K562 (cell line): ENCODE data around the gene ORAI3. TPM values are rescaled to one million over a fixed set of nuclear protein-coding genes. Genes with fewer than 3 reads are reported as not detected.

Experiments
- FOXK2 ChIP-seq, 2 experiments: fragments of 450-650 bp; IDR thresholded peaks in 1 of 2; conservative IDR thresholded peaks in 1 of 2; 2 replicates each; pipeline ENCODE4 v1.6.1; 2016; ENCODE audit warnings: low read depth in 2 of 2, mild to moderate bottlenecking in 1 of 2
- FUS ChIP-seq: fragments of 200-400 bp; formaldehyde crosslinking; optimal IDR thresholded peaks from 2 replicates; pipeline ENCODE3; 2017; ENCODE audit warnings: low read depth, low read length
- HNRNPUL1 ChIP-seq: fragments of 200-400 bp; formaldehyde crosslinking; IDR thresholded peaks from 2 replicates; pipeline ENCODE4 v1.6.1; 2017; ENCODE audit warnings: low read length
- PTTG1 ChIP-seq: fragments of 450-650 bp; IDR thresholded peaks from 2 replicates; pipeline ENCODE4 v1.6.1; 2016; ENCODE audit warnings: low read depth, mild to moderate bottlenecking, missing genetic modification characterization, missing compliant biosample characterization
- RBBP5 ChIP-seq: fragments of 200-600 bp; sonication (generic); IDR thresholded peaks from 2 replicates; pipeline ENCODE4 v1.6.1; 2012; ENCODE audit warnings: borderline replicate concordance, mild to moderate bottlenecking, low read length, control low read depth, inconsistent platforms; ENCODE audit not compliant: insufficient read depth, poor library complexity, severe bottlenecking
- SIN3B ChIP-seq: fragments of 450-650 bp; IDR thresholded peaks from 2 replicates; pipeline ENCODE4 v1.6.1; 2017; ENCODE audit warnings: low read depth, mild to moderate bottlenecking, moderate library complexity
- SREBF2 ChIP-seq: sonication (generic); formaldehyde crosslinking; IDR thresholded peaks from 2 replicates; pipeline ENCODE4 v1.4.0; 2020; ENCODE audit warnings: mild to moderate bottlenecking, missing genetic modification reagents
- TOE1 ChIP-seq, 2 experiments: fragments of 450-650 bp in 1 of 2; sonication (generic) in 1 of 2; formaldehyde crosslinking in 1 of 2; IDR thresholded peaks; 2 replicates each; pipeline versions ENCODE4 v1.7.1 to v1.8.0; 2016 to 2022; ENCODE audit warnings: borderline replicate concordance in 2 of 2, mild to moderate bottlenecking in 2 of 2, antibody characterized with exemption in 1 of 2, inconsistent platforms in 1 of 2, low read depth in 1 of 2, missing genetic modification reagents in 1 of 2, moderate library complexity in 1 of 2
- ZKSCAN1 ChIP-seq: fragments of 150-350 bp; IDR thresholded peaks from 2 replicates; pipeline ENCODE4 v1.6.1; 2016; ENCODE audit warnings: low read depth, low read length
- ZNF699 ChIP-seq: fragments of 250-450 bp; sonication (Bioruptor Pico); IDR thresholded peaks from 2 replicates; pipeline ENCODE4 v1.8.0; 2021; ENCODE audit warnings: mild to moderate bottlenecking, moderate library complexity; ENCODE audit not compliant: insufficient replicate concordance
- polyA plus RNA-seq, 8 experiments: library from polyadenylated mRNA; depleted of rRNA in 4 of 8; stranded (reverse) in 5 of 8; unstranded in 3 of 8; fragments of >200 nt; fragmentation: Nextera tagmentation in 2 of 8; fragmentation: Illumina TruSeq in 1 of 8; extraction: Ambion mirVana in 2 of 8; extraction: Trizol in 1 of 8; gene quantifications; 2 replicates each; pipeline versions ENCODE4 v1.2.1 to v1.2.3, GENCODE V29; 2011 to 2014; ENCODE audit warnings: inconsistent platforms in 1 of 8, missing spikeins in 1 of 8
- total RNA-seq, 7 experiments: library from RNA; depleted of rRNA in 6 of 7; stranded (reverse); fragments of >200 nt in 6 of 7; fragmentation: Illumina TruSeq in 2 of 7; extraction: Trizol in 2 of 7; gene quantifications; 2 replicates each; pipeline versions ENCODE4 v1.2.1 to v1.2.3, GENCODE V29; 2011 to 2021; ENCODE audit warnings: low replicate concordance in 1 of 7
- TF ChIP-seq, protein P1 (sequence below): sonication (generic); formaldehyde crosslinking; IDR thresholded peaks from 2 replicates; pipeline ENCODE4 v1.8.1; 2023; ENCODE audit warnings: missing genetic modification reagents, mild to moderate bottlenecking, borderline replicate concordance
- TF ChIP-seq, protein P2 (sequence below): sonication (generic); formaldehyde crosslinking; IDR thresholded peaks from 2 replicates; pipeline ENCODE4 v1.8.0; 2022; ENCODE audit warnings: missing genetic modification reagents, mild to moderate bottlenecking, borderline replicate concordance
- TF ChIP-seq, protein P3 (sequence below): fragments of 450-650 bp; IDR thresholded peaks from 2 replicates; pipeline ENCODE4 v1.6.1; 2016; ENCODE audit warnings: low read depth, mild to moderate bottlenecking, moderate library complexity
- TF ChIP-seq, protein P4 (sequence below): sonication (generic); formaldehyde crosslinking; IDR thresholded peaks from 2 replicates; pipeline ENCODE4 v1.9.0; 2022; ENCODE audit warnings: mild to moderate bottlenecking, missing genetic modification reagents
- TF ChIP-seq, protein P5 (sequence below): sonication (generic); formaldehyde crosslinking; IDR thresholded peaks from 2 replicates; pipeline ENCODE4 v1.8.1; 2023; ENCODE audit warnings: mild to moderate bottlenecking, missing genetic modification reagents, moderate library complexity
- TF ChIP-seq, protein P6 (sequence below): IDR thresholded peaks from 2 replicates; pipeline ENCODE4 v1.6.1; 2011; ENCODE audit not compliant: insufficient read length; ENCODE audit errors: extremely low read depth

ORAI3 gene
- total and polyA plus RNA-seq, 9 of the 15 experiments (the other 6 are each of a cell fraction or from before 2014, with no cell fraction given): 4.9 to 23.3 (median 14.1) TPM

DNA sequence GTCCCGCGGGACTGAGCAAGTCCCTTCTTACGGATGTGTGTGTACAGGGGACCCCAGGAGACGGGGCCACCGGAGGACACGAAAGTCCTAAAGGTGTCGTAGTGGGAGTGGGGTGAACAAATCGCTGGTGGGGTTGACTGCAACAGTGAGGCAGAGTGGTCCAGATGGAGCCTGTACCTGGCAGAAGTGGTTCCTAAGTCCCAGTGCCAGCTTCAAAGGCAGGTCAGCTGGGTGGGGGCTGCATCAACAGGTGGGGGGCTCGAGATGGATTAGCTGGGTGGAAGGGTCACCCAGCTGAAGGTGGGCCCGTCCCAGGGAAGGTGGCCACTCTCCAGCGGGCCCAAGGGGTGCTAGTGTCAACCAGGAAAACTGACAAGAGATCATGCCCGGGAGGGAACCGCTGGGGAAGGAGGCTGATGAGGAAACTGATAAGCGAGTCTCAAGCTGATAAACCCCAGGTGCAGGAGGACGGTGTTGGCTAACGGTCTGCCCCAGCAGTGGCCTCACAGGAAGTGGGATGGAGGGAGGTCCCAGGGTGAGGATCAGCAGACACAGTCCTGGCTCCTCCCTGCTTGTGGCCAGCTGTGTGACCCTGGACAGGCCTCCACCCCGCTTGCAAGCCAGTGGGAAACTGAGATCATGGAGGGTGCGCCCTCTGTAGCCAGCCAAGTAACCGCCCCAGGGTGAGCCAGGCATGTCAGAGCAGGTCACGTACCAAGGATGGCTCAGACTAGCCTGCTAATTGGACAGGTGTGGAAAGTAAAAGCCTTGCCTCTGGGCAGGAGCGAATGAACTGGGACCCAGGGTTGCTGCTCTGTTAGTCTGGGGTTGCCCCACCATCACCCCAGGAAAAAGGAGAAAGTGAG lies 1.0 kb downstream of the ORAI3 start (continued):
- TF ChIP-seq, protein P1, sequence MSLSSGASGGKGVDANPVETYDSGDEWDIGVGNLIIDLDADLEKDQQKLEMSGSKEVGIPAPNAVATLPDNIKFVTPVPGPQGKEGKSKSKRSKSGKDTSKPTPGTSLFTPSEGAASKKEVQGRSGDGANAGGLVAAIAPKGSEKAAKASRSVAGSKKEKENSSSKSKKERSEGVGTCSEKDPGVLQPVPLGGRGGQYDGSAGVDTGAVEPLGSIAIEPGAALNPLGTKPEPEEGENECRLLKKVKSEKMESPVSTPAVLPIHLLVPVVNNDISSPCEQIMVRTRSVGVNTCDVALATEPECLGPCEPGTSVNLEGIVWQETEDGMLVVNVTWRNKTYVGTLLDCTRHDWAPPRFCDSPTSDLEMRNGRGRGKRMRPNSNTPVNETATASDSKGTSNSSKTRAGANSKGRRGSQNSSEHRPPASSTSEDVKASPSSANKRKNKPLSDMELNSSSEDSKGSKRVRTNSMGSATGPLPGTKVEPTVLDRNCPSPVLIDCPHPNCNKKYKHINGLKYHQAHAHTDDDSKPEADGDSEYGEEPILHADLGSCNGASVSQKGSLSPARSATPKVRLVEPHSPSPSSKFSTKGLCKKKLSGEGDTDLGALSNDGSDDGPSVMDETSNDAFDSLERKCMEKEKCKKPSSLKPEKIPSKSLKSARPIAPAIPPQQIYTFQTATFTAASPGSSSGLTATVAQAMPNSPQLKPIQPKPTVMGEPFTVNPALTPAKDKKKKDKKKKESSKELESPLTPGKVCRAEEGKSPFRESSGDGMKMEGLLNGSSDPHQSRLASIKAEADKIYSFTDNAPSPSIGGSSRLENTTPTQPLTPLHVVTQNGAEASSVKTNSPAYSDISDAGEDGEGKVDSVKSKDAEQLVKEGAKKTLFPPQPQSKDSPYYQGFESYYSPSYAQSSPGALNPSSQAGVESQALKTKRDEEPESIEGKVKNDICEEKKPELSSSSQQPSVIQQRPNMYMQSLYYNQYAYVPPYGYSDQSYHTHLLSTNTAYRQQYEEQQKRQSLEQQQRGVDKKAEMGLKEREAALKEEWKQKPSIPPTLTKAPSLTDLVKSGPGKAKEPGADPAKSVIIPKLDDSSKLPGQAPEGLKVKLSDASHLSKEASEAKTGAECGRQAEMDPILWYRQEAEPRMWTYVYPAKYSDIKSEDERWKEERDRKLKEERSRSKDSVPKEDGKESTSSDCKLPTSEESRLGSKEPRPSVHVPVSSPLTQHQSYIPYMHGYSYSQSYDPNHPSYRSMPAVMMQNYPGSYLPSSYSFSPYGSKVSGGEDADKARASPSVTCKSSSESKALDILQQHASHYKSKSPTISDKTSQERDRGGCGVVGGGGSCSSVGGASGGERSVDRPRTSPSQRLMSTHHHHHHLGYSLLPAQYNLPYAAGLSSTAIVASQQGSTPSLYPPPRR (CRISPR knock-in tag): no peak
- TF ChIP-seq ZNF699: no peak
- no peak for TF ChIP-seq SREBF2
- TF ChIP-seq, protein P2, sequence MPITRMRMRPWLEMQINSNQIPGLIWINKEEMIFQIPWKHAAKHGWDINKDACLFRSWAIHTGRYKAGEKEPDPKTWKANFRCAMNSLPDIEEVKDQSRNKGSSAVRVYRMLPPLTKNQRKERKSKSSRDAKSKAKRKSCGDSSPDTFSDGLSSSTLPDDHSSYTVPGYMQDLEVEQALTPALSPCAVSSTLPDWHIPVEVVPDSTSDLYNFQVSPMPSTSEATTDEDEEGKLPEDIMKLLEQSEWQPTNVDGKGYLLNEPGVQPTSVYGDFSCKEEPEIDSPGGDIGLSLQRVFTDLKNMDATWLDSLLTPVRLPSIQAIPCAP (CRISPR knock-in tag): no peak
- TF ChIP-seq, protein P3, sequence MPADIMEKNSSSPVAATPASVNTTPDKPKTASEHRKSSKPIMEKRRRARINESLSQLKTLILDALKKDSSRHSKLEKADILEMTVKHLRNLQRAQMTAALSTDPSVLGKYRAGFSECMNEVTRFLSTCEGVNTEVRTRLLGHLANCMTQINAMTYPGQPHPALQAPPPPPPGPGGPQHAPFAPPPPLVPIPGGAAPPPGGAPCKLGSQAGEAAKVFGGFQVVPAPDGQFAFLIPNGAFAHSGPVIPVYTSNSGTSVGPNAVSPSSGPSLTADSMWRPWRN: no peak
- no peak for TF ChIP-seq FUS
- TF ChIP-seq HNRNPUL1: no peak
- TF ChIP-seq, protein P4, sequence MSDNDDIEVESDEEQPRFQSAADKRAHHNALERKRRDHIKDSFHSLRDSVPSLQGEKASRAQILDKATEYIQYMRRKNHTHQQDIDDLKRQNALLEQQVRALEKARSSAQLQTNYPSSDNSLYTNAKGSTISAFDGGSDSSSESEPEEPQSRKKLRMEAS (CRISPR knock-in tag): no peak; the same call in 1 of the 2 replicates
- TF ChIP-seq ZKSCAN1: peak; percentile 30; the same call in 1 of the 2 replicates
- TF ChIP-seq, protein P5, sequence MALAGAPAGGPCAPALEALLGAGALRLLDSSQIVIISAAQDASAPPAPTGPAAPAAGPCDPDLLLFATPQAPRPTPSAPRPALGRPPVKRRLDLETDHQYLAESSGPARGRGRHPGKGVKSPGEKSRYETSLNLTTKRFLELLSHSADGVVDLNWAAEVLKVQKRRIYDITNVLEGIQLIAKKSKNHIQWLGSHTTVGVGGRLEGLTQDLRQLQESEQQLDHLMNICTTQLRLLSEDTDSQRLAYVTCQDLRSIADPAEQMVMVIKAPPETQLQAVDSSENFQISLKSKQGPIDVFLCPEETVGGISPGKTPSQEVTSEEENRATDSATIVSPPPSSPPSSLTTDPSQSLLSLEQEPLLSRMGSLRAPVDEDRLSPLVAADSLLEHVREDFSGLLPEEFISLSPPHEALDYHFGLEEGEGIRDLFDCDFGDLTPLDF (CRISPR knock-in tag): no peak
- no peak for TF ChIP-seq SIN3B
- TF ChIP-seq RBBP5: peak; percentile 49
- TF ChIP-seq, protein P6, sequence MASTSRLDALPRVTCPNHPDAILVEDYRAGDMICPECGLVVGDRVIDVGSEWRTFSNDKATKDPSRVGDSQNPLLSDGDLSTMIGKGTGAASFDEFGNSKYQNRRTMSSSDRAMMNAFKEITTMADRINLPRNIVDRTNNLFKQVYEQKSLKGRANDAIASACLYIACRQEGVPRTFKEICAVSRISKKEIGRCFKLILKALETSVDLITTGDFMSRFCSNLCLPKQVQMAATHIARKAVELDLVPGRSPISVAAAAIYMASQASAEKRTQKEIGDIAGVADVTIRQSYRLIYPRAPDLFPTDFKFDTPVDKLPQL: no peak
- no peak; a peak in 2 of 4 replicates for TF ChIP-seq FOXK2 (conservative IDR thresholded peaks at IDR 0.05 in 1 of 2, IDR thresholded peaks at IDR 0.05 in 1 of 2; ENCODE audit: low read depth in 2 of 2)
- TF ChIP-seq TOE1 (IDR thresholded peaks at IDR 0.05; ENCODE audit: borderline replicate concordance): peak; percentile 72; the same call in 1 of the 2 replicates
- no peak for TF ChIP-seq TOE1 (CRISPR knock-in tag; IDR thresholded peaks at IDR 0.05; ENCODE audit: borderline replicate concordance, low read depth)
- no peak for TF ChIP-seq PTTG1 (tag)
